GM08714 (cell line): Measurements from ENCODE around the gene RIMKLA.

Source experiments
- H3K4me3 ChIP-seq: fragments of 200-500 bp; sonication (Bioruptor generic); 2 replicates; pipeline ENCODE4 v1.5.1; 2014; ENCODE audit warnings: mild to moderate bottlenecking, low read length, inconsistent platforms
- ZNF274 ChIP-seq: IDR thresholded peaks from 2 replicates; pipeline ENCODE4 v1.6.1; 2012; ENCODE audit warnings: mild to moderate bottlenecking, low read depth, low read length

RIMKLA gene

GRCh38 chr1:42432714-42433113 is 52.1 kb downstream of the RIMKLA start:
- no peak overlapping the region for H3K4me3 ChIP-seq
- no peak for TF ChIP-seq ZNF274

GRCh38 chr1:42433369-42433768 is 52.8 kb downstream of the RIMKLA start:
- TF ChIP-seq ZNF274 = no peak
- no peak overlapping the region for H3K4me3 ChIP-seq

DNA sequence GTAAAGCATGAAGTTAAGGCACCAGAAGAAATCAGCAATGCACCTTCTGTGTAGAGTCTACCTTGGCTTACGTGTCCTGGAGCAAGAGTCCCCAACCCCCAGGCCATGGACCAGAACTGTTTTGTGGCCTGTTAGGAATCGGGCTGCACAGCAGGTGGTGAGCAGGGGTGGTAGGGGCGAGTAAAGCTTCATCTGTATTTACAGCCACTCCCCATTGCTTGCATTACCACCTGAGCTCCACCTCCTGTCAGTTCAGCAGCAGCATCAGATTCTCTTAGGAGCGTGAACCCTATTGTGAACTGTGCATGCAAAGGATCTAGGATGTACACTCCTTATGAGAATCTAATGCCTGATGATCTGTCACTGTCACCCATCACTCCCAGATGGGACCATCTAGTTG is 53.7 kb downstream of the RIMKLA start:
- no peak for TF ChIP-seq ZNF274
- no peak overlapping the region for H3K4me3 ChIP-seq

GRCh38 chr1:42439940-42440339 is 59.3 kb downstream of the RIMKLA start:
- no peak overlapping the region for H3K4me3 ChIP-seq
- TF ChIP-seq ZNF274 = no peak

- no peak overlapping the region for H3K4me3 ChIP-seq
- TF ChIP-seq ZNF274 = no peak
These were observed 62.1 kb downstream of the RIMKLA start for GRCh38 chr1:42442662-42443061.

- TF ChIP-seq ZNF274 = no peak
- no peak overlapping the region for H3K4me3 ChIP-seq
These were observed 68.7 kb downstream of the RIMKLA start for GRCh38 chr1:42449256-42449655.

DNA sequence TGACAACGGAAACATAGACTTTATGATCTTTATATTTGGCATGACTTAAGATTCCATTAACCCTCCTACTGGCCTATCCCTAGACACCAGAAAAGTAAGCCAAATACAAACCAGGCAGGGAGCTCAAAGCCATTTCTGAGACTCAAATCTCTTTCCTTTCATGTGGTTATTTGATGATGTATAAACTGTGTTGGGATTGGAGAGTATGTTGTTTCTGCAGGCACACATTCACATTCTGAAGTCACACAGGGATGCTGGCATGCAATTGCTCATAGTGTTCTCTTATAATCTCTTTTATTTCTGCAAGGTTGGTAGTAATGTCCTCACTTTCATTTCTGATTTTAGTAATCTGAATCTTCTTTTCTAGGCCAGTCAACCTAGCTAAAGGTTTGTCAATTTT is 69.5 kb downstream of the RIMKLA start:
- no peak for TF ChIP-seq ZNF274
- no peak overlapping the region for H3K4me3 ChIP-seq

GRCh38 chr1:42453386-42453785 is 72.8 kb downstream of the RIMKLA start:
- no peak for TF ChIP-seq ZNF274
- H3K4me3 ChIP-seq = no peak overlapping the region

- no peak for TF ChIP-seq ZNF274
- H3K4me3 ChIP-seq = no peak overlapping the region
These were observed 73.8 kb downstream of the RIMKLA start for GRCh38 chr1:42454403-42454802.

- peak within 1 kb of the TSS; percentile 77 for H3K4me3 ChIP-seq
- no peak for TF ChIP-seq ZNF274
These were observed 75.6 kb downstream of the RIMKLA start, which contains the start of the genes PPCS and ZMYND12 for GRCh38 chr1:42456010-42456753. Gene PPCS (plus strand): TSS chr1:42456543. CDS start chr1:42456566, 23 bp downstream. Gene ZMYND12 (minus strand): TSS chr1:42456022. CDS start chr1:42455997, 25 bp downstream.

- no peak for TF ChIP-seq ZNF274
- peak overlapping the region; percentile 77 for H3K4me3 ChIP-seq
These were observed 76.1 kb downstream of the RIMKLA start for GRCh38 chr1:42456754-42457089.

DNA sequence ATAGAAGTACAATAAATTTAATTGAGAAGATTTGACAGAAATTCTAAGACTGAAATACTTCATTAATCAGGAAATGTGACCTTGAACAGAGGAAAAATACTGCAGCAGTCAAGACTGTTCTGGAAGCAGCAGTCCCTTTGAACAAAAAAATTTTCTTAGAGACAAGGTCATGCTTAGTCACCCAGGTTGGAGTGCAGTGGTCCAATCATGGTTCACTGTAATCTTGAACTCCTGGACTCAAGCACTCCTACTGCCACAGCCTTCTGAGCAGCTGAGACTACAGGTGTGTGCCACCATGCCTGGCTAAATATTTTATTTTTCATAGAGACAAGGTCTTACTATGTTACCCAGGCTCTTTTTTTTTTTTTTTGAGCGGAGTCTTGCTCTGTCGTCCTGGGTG is 80.6 kb downstream of the RIMKLA start:
- no peak overlapping the region for H3K4me3 ChIP-seq
- TF ChIP-seq ZNF274 = no peak

DNA sequence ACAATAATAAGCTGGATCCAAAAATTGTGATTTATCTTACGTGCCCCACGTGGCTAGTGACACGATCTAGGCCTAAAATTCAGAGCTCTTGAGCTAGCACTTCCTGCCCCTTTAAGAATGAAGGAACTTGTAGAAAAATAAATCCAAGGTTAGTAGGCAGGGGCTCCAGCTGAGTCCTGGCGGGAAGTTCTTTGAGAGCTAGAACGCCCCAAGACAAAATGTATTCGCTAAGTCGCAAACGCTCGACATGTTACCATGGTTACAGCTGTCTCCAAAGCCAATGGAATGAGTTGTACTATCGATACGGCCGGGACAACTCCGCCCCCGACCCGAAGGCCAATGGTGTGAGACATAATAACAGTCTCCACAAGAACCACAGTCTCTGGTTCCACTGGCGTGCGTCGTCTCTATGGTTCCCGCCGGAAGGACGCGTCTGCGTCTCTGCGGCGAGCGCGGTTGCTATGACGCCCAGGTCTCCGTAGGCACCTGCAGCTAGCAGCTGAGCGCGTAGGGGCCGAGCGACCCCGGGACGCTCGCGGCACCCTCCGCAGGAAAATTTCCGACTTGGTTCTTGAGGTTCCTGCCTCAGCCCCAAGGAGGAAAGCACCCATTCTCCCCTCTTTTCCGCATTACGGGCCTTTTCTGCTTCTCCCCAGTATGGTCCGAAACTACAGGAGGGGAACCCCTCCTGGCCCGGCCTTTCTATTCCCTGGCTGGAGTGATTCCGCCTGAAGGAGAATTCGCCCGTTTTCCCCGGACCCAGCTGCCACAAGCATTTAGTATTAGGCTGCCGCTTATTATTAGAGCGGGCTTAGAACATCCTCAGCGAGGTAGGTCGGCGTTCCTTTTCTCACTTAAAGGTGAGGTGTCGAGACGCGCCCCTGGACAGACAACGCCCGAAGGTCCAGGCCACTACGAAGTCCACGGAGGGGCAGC is 82.5 kb downstream of the RIMKLA start, which contains the start of gene CCDC30:
Gene CCDC30, plus strand, starts transcription at position 459 of the 936 bp plus-strand sequence. CDS start 17,266 bp downstream, outside the sequence.
- H3K4me3 ChIP-seq = peak within 1 kb of the TSS; percentile 59
- no peak for TF ChIP-seq ZNF274

- peak overlapping the region; percentile 59; the same call in 1 of the 2 replicates for H3K4me3 ChIP-seq
These were observed 83.3 kb downstream of the RIMKLA start for GRCh38 chr1:42463921-42464320.

GRCh38 chr1:42466030-42466429 is 85.4 kb downstream of the RIMKLA start:
- TF ChIP-seq ZNF274 = no peak
- H3K4me3 ChIP-seq = no peak overlapping the region

More at GRCh38 chr1:42463921-42464320, 83.3 kb downstream of the RIMKLA start:
- no peak for TF ChIP-seq ZNF274
